ENCODE results near the gene SLX9. TPM values are rescaled to one million over a fixed set of nuclear protein-coding genes. Genes with fewer than 3 reads are reported as not detected.

SLX9 gene
- total RNA-seq, 6 experiments from 2014 or later, result 15.0 to 27.9 (median 17.1) TPM

- intact Hi-C loops (cut with DNase I), result no loop called here
Measured at GRCh38 chr21:44990921-44991320, 51.1 kb downstream of the SLX9 start.

GRCh38 chr21:44991538-44992483 lies 52.0 kb downstream of the SLX9 start:
- DNase-seq (peak in 2 of 3 donors; percentile 19 to 55), ATAC-seq (no peak)
- no peak for TF ChIP-seq POLR2A (IDR thresholded peaks at IDR 0.05)
- no peak for TF ChIP-seq CTCF (IDR thresholded peaks at IDR 0.05)
- 30% methylated on average over 5 of the region's 38 CpGs for WGBS (ENCODE audit: insufficient coverage, low coverage, low lambda C conversion rate, missing lambda C conversion rate)
- no peak overlapping the region for H3K4me3 ChIP-seq
- H3K27ac ChIP-seq, result no peak overlapping the region
- H3K36me3 ChIP-seq, result no peaks in the 10 kb centered on the region
- no peaks in the 10 kb centered on the region for H3K9me3 ChIP-seq
- H3K4me1 ChIP-seq, result no peaks in the 10 kb centered on the region
- H3K27me3 ChIP-seq, result no peaks in the 10 kb centered on the region
- intact Hi-C loops (cut with DNase I), result no loop called here

More at GRCh38 chr21:44990921-44991320, 51.1 kb downstream of the SLX9 start:
- Histone ChIP-seq H3K4me3 (no peak overlapping the region), H3K27ac (no peak overlapping the region), H3K27me3 (no peaks in the 10 kb centered on the region), H3K36me3 (no peaks in the 10 kb centered on the region), H3K9me3 (no peaks in the 10 kb centered on the region), H3K4me1 (no peaks in the 10 kb centered on the region)
- no CpG with 5 or more reads among the region's 13 CpGs for WGBS (ENCODE audit: insufficient coverage, low coverage, low lambda C conversion rate, missing lambda C conversion rate)
- no peak for ATAC-seq
- DNase-seq, result peak in 2 of 3 donors; percentile 8 to 48
- TF ChIP-seq CTCF (IDR thresholded peaks at IDR 0.05) (no peak), POLR2A (IDR thresholded peaks at IDR 0.05) (no peak)

- 33% methylated on average over 1 of the region's 13 CpGs for WGBS (ENCODE audit: insufficient coverage, low coverage, low lambda C conversion rate, missing lambda C conversion rate)
- Histone ChIP-seq H3K4me3 (no peak overlapping the region), H3K36me3 (no peaks in the 10 kb centered on the region), H3K9me3 (no peaks in the 10 kb centered on the region), H3K27me3 (no peaks in the 10 kb centered on the region), H3K4me1 (no peaks in the 10 kb centered on the region), H3K27ac (no peak overlapping the region)
- intact Hi-C loops (cut with DNase I), result no loop called here
- TF ChIP-seq POLR2A (IDR thresholded peaks at IDR 0.05), result no peak
- TF ChIP-seq CTCF (IDR thresholded peaks at IDR 0.05), result no peak
- DNase-seq (peak in 2 of 3 donors; percentile 17 to 51), ATAC-seq (no peak)
Measured at GRCh38 chr21:44992608-44993031, 52.8 kb downstream of the SLX9 start.

GRCh38 chr21:44993321-44994046 lies 53.7 kb downstream of the SLX9 start:
- WGBS (ENCODE audit: insufficient coverage, low coverage, low lambda C conversion rate, missing lambda C conversion rate), result 61% methylated on average over 9 of the region's 20 CpGs
- no peaks in the 10 kb centered on the region for H3K9me3 ChIP-seq
- H3K4me1 ChIP-seq, result no peaks in the 10 kb centered on the region
- TF ChIP-seq POLR2A (IDR thresholded peaks at IDR 0.05), result no peak
- no peak for TF ChIP-seq CTCF (IDR thresholded peaks at IDR 0.05)
- no peak overlapping the region for H3K27ac ChIP-seq
- DNase-seq, result peak in 1 of 3 donors; percentile 44
- no peak overlapping the region for H3K4me3 ChIP-seq
- no peak for ATAC-seq
- intact Hi-C loops (cut with DNase I), result no loop called here
- no peaks in the 10 kb centered on the region for H3K27me3 ChIP-seq
- H3K36me3 ChIP-seq, result no peaks in the 10 kb centered on the region

Data from right lobe of liver (tissue), 6 donors.